ENCODE results near the gene KRT84. TPM values are rescaled to one million over a fixed set of nuclear protein-coding genes. Genes with fewer than 3 reads are reported as not detected.

Gene KRT84
- total and polyA plus RNA-seq, 10 of the 15 experiments (the other 5 are each of a cell fraction or from before 2014, with no cell fraction given): not detected

Other genes starting within 250 kb of the KRT84 start
Only the 7 nearest of the 16 such genes appear.
- not detected in 2 replicates for gene KRT81, start 94.1 kb downstream of the KRT84 start, total RNA-seq (2014; rRNA removed)
- not detected in 2 replicates for gene KRT81, start 94.1 kb downstream of the KRT84 start, total RNA-seq (2014; rRNA removed; fragmentation: Illumina TruSeq; extraction: Trizol)
- 0.15 and 0.35 TPM in 2 replicates for gene KRT81, start 94.1 kb downstream of the KRT84 start, total RNA-seq (2021)
- 0.05 and 0.06 TPM in 2 replicates for gene KRT81, start 94.1 kb downstream of the KRT84 start, polyA plus RNA-seq (2011; rRNA removed)
- gene KRT81, start 94.1 kb downstream of the KRT84 start, polyA plus RNA-seq (2014; fragmentation: Illumina TruSeq; extraction: Trizol): not detected in 2 replicates
- gene KRT81, start 94.1 kb downstream of the KRT84 start, polyA plus RNA-seq (2014; fragmentation: Nextera tagmentation; extraction: Ambion mirVana): not detected
- not detected in 2 replicates for gene KRT81, start 94.1 kb downstream of the KRT84 start, polyA plus RNA-seq (2014; rRNA removed)
- not detected for gene KRT81, start 94.1 kb downstream of the KRT84 start, polyA plus RNA-seq (2016; fragmentation: Nextera tagmentation; extraction: Ambion mirVana)
- gene KRT83, start 64.3 kb downstream of the KRT84 start, total RNA-seq (2014; rRNA removed): not detected in 2 replicates
- not detected in 2 replicates for gene KRT83, start 64.3 kb downstream of the KRT84 start, total RNA-seq (2014; rRNA removed; fragmentation: Illumina TruSeq; extraction: Trizol)
- not detected in 2 replicates for gene KRT83, start 64.3 kb downstream of the KRT84 start, total RNA-seq (2021)
- not detected in 2 replicates for gene KRT83, start 64.3 kb downstream of the KRT84 start, polyA plus RNA-seq (2011; rRNA removed)
- gene KRT83, start 64.3 kb downstream of the KRT84 start, polyA plus RNA-seq (2014; fragmentation: Illumina TruSeq; extraction: Trizol): not detected in 2 replicates
- gene KRT83, start 64.3 kb downstream of the KRT84 start, polyA plus RNA-seq (2014; fragmentation: Nextera tagmentation; extraction: Ambion mirVana): not detected
- not detected in 2 replicates for gene KRT83, start 64.3 kb downstream of the KRT84 start, polyA plus RNA-seq (2014; rRNA removed)
- not detected for gene KRT83, start 64.3 kb downstream of the KRT84 start, polyA plus RNA-seq (2016; fragmentation: Nextera tagmentation; extraction: Ambion mirVana)
- gene KRT85, start 18.2 kb downstream of the KRT84 start, total RNA-seq (2014; rRNA removed): 0.06 TPM in 1 of 2 replicates, not detected in the other
- gene KRT85, start 18.2 kb downstream of the KRT84 start, total RNA-seq (2014; rRNA removed; fragmentation: Illumina TruSeq; extraction: Trizol): not detected in 2 replicates
- 0.15 TPM in 1 of 2 replicates, not detected in the other for gene KRT85, start 18.2 kb downstream of the KRT84 start, total RNA-seq (2021)
- 0.06 and 0.18 TPM in 2 replicates for gene KRT85, start 18.2 kb downstream of the KRT84 start, polyA plus RNA-seq (2011; rRNA removed)
- gene KRT85, start 18.2 kb downstream of the KRT84 start, polyA plus RNA-seq (2014; fragmentation: Illumina TruSeq; extraction: Trizol): not detected in 2 replicates
- gene KRT85, start 18.2 kb downstream of the KRT84 start, polyA plus RNA-seq (2014; fragmentation: Nextera tagmentation; extraction: Ambion mirVana): not detected
- gene KRT85, start 18.2 kb downstream of the KRT84 start, polyA plus RNA-seq (2014; rRNA removed): 0.04 TPM in 1 of 2 replicates, not detected in the other
- gene KRT85, start 18.2 kb downstream of the KRT84 start, polyA plus RNA-seq (2016; fragmentation: Nextera tagmentation; extraction: Ambion mirVana): under 1 TPM in 1 of 2 experiments, not detected in 1; 0.05 TPM
- gene KRT82, start 20.7 kb upstream of the KRT84 start, total RNA-seq (2014; rRNA removed): not detected in 2 replicates
- gene KRT82, start 20.7 kb upstream of the KRT84 start, total RNA-seq (2014; rRNA removed; fragmentation: Illumina TruSeq; extraction: Trizol): not detected in 2 replicates
- not detected in 2 replicates for gene KRT82, start 20.7 kb upstream of the KRT84 start, total RNA-seq (2021)
- not detected in 2 replicates for gene KRT82, start 20.7 kb upstream of the KRT84 start, polyA plus RNA-seq (2011; rRNA removed)
- gene KRT82, start 20.7 kb upstream of the KRT84 start, polyA plus RNA-seq (2014; fragmentation: Illumina TruSeq; extraction: Trizol): not detected in 2 replicates
- not detected for gene KRT82, start 20.7 kb upstream of the KRT84 start, polyA plus RNA-seq (2014; fragmentation: Nextera tagmentation; extraction: Ambion mirVana)
- gene KRT82, start 20.7 kb upstream of the KRT84 start, polyA plus RNA-seq (2014; rRNA removed): not detected in 2 replicates
- gene KRT82, start 20.7 kb upstream of the KRT84 start, polyA plus RNA-seq (2016; fragmentation: Nextera tagmentation; extraction: Ambion mirVana): not detected
- not detected in 2 replicates for gene KRT75, start 48.7 kb upstream of the KRT84 start, total RNA-seq (2014; rRNA removed)
- gene KRT75, start 48.7 kb upstream of the KRT84 start, total RNA-seq (2014; rRNA removed; fragmentation: Illumina TruSeq; extraction: Trizol): not detected in 2 replicates
- not detected in 2 replicates for gene KRT75, start 48.7 kb upstream of the KRT84 start, total RNA-seq (2021)
- gene KRT75, start 48.7 kb upstream of the KRT84 start, polyA plus RNA-seq (2011; rRNA removed): not detected in 2 replicates
- gene KRT75, start 48.7 kb upstream of the KRT84 start, polyA plus RNA-seq (2014; fragmentation: Illumina TruSeq; extraction: Trizol): not detected in 2 replicates
- gene KRT75, start 48.7 kb upstream of the KRT84 start, polyA plus RNA-seq (2014; fragmentation: Nextera tagmentation; extraction: Ambion mirVana): not detected
- gene KRT75, start 48.7 kb upstream of the KRT84 start, polyA plus RNA-seq (2014; rRNA removed): not detected in 2 replicates
- gene KRT75, start 48.7 kb upstream of the KRT84 start, polyA plus RNA-seq (2016; fragmentation: Nextera tagmentation; extraction: Ambion mirVana): not detected
- gene KRT6B, start 66.5 kb upstream of the KRT84 start, total RNA-seq (2014; rRNA removed): not detected in 2 replicates
- gene KRT6B, start 66.5 kb upstream of the KRT84 start, total RNA-seq (2014; rRNA removed; fragmentation: Illumina TruSeq; extraction: Trizol): not detected in 2 replicates
- gene KRT6B, start 66.5 kb upstream of the KRT84 start, total RNA-seq (2021): not detected in 2 replicates
- 0.07 TPM in 1 of 2 replicates, not detected in the other for gene KRT6B, start 66.5 kb upstream of the KRT84 start, polyA plus RNA-seq (2011; rRNA removed)
- gene KRT6B, start 66.5 kb upstream of the KRT84 start, polyA plus RNA-seq (2014; fragmentation: Illumina TruSeq; extraction: Trizol): not detected in 2 replicates
- not detected for gene KRT6B, start 66.5 kb upstream of the KRT84 start, polyA plus RNA-seq (2014; fragmentation: Nextera tagmentation; extraction: Ambion mirVana)
- not detected in 2 replicates for gene KRT6B, start 66.5 kb upstream of the KRT84 start, polyA plus RNA-seq (2014; rRNA removed)
- not detected for gene KRT6B, start 66.5 kb upstream of the KRT84 start, polyA plus RNA-seq (2016; fragmentation: Nextera tagmentation; extraction: Ambion mirVana)
- gene KRT6C, start 88.2 kb upstream of the KRT84 start, total RNA-seq (2014; rRNA removed): not detected in 2 replicates
- not detected in 2 replicates for gene KRT6C, start 88.2 kb upstream of the KRT84 start, total RNA-seq (2014; rRNA removed; fragmentation: Illumina TruSeq; extraction: Trizol)
- not detected in 2 replicates for gene KRT6C, start 88.2 kb upstream of the KRT84 start, total RNA-seq (2021)
- gene KRT6C, start 88.2 kb upstream of the KRT84 start, polyA plus RNA-seq (2011; rRNA removed): not detected in 2 replicates
- not detected in 2 replicates for gene KRT6C, start 88.2 kb upstream of the KRT84 start, polyA plus RNA-seq (2014; fragmentation: Illumina TruSeq; extraction: Trizol)
- gene KRT6C, start 88.2 kb upstream of the KRT84 start, polyA plus RNA-seq (2014; fragmentation: Nextera tagmentation; extraction: Ambion mirVana): not detected
- gene KRT6C, start 88.2 kb upstream of the KRT84 start, polyA plus RNA-seq (2014; rRNA removed): not detected in 2 replicates
- not detected for gene KRT6C, start 88.2 kb upstream of the KRT84 start, polyA plus RNA-seq (2016; fragmentation: Nextera tagmentation; extraction: Ambion mirVana)

All from GM12878 (cell line).